GM21390 (cell line): ENCODE data around the gene RAP1A.

Source experiments
- ATAC-seq: cut with Tn5 transposase; IDR thresholded peaks from one replicate; pipeline ENCODE4 v1.9.1; 2021; ENCODE audit not compliant: unreplicated experiment

RAP1A gene

GRCh38 chr1:111619635-111620440 is at the start of gene RAP1A:
TSS of gene RAP1A (plus strand) at chr1:111619789. CDS start at chr1:111691361, 71,572 bp downstream.
- peak; percentile 59 for ATAC-seq

GRCh38 chr1:111569913-111570312 is 49.7 kb upstream of the RAP1A start:
- ATAC-seq: no peak

- peak; percentile 60 for ATAC-seq
Measured at GRCh38 chr1:111570781-111571181, 48.8 kb upstream of the RAP1A start.

DNA sequence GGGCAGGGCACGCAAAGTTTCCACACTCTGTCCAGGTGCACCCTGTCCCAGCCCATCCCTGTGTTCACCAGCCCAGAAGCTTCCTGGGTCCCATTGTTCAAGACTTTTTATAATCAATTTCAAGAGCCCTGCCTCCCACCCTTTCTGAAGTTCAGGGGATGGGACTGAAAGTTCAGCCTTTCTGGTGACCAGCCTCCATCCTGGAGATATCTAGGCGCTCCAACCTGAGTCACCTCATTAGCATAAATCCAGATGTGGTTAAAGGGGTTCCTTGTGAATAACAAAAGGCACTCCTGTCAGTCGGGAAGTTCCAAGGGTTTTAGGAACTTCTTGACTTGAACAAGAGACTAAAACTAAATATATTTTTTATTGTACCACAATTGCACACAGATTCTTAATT is 48.4 kb upstream of the RAP1A start:
- ATAC-seq: no peak

GRCh38 chr1:111571987-111572386 is 47.6 kb upstream of the RAP1A start:
- ATAC-seq: no peak

GRCh38 chr1:111576547-111576946 is 43.0 kb upstream of the RAP1A start:
- no peak for ATAC-seq

DNA sequence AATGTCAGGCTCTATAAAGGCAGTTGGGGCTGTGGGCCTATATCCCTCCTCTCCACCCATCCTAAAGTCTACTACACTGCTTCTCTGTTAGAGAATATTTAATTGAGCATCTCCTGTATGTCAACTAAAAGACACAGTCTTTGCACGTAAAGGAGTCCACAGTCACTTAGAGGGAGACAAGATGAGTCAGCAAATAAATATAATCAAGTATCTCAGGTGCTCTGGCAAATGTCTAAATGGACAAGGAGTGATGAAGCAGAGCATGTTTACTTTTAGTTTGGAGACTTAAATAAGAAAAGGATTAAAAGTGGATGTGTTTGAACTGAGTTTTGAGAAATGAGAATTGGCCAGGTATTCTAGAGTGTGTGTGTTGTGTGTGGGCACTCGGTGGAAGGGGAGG is 41.8 kb upstream of the RAP1A start:
- ATAC-seq: no peak

DNA sequence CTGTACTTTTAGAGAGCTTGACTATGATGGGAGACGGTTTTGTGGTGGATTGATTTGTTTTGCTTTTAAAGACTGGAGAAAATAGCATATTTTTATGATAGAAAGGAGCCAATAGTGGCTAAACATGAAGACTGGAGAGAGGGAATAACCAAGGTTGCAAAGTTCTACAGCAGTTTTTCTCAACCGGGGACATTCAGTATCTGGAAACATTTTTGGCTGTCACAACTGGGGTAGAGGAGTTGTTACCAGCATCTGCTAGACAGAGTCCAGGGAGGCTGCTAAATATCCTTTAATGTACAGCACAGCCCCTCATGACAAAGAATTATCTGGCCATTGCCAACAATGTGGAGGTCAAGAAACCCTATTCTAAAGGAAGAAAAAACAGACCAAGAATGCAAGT is 38.4 kb upstream of the RAP1A start:
- no peak for ATAC-seq

- ATAC-seq: no peak
Measured at GRCh38 chr1:111582016-111582415, 37.6 kb upstream of the RAP1A start.

- no peak for ATAC-seq
Measured at GRCh38 chr1:111582644-111583618, 36.7 kb upstream of the RAP1A start.

DNA sequence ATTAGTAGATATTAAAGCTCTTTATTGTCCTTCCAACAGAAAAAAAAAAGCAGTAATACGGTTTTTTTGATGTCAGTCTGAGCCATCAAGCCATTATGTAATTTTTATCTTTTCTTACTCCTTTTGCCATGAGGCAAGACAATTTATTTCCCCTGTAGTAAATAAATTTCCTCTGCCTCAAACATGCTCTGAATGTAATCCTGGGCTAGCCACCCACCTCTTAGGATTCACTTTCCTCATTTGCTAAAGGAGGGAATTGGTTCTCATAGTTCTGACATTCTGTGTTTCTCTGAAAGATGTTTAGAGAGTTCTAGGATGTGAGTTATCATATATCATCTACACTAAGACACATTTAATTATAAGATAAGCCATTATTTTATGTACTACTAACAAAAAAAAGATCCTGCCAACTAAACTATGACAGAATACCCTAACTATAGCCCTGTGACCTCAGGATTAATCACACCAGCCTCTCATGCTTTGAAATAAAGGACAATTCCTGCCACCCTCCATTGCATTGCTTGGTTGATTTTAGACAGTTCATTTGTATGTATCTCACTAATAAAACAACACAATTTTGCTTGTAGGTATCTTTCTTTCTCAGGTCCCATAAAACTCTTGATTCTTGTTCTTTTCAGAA is 34.0 kb upstream of the RAP1A start:
- ATAC-seq: no peak

GRCh38 chr1:111586112-111586511 is 33.5 kb upstream of the RAP1A start:
- ATAC-seq: no peak

DNA sequence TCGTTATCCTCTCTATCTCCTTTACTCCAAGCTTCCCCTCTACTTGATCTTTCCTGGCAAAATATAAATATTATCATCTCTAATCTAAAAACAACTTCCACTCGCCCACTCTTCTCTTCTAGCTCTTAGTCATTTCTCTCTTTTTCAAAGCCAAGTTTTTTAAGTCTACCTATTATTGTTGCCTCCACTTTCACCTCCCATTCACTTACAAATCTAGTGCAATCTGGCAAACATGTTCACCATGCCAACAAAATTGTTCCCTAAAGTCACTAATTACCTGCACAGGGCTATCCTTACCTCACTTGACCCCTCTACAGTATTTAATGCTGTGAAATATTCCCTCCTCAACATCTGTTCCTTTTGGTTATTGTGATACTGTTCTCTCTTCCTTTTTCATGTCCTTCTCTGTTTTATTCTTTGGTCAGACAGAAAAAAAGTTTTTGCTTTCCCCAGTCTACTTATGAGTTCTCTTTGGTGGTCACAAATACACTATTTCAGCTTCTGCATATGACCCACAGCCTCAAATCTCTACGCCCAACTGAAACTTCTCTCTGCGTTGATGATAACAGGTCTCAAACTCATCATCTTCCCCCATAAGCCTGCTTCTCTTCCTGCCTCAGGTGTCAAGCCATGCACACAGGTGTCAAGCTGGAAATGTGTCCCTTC is 31.9 kb upstream of the RAP1A start:
- ATAC-seq: no peak

GRCh38 chr1:111591937-111592336 is 27.7 kb upstream of the RAP1A start:
- ATAC-seq: no peak

GRCh38 chr1:111592389-111593361 is 26.9 kb upstream of the RAP1A start:
- peak; percentile 84 for ATAC-seq

DNA sequence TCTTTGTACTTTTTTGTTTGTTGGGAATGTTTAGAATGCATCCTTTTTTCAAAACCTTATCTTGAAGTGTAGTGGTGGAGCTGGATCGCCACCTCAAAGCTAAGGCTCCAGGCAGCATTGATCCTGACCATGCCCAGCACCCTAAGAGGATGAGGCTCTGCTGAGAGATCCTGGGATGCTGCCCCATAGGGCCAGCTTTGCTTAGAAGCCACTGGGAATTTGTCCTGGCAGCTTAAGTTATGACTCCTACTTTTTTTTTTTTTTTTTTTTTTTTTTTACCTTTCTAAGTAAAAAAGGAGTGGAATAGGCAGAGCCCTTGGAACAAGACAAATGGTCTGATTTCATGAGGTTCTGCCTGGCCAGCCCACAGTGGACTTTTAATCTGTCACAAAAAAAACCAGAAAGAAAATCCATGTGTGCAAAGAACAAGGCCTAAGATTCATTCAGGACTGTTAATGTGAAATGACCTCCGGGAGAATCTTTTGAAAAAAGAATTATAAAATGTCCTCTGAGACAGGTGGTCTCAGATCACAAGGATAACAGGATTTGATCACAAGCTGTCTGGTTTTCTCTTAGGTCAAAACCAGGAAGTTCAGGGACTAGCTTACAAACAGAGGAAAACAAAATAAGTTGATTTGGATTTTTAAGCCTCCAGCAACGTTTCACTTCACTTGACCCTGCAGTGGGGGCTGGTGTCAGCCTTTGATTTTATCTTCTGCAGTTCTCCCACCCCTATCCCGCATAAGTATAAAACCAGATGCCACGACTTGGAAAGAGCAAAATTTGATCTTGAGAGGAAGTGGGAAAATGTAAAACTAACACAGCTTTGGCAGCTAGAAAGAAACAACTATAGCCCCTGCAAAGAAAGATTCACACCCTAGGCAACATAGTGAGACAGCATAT is 25.9 kb upstream of the RAP1A start:
- no peak for ATAC-seq

DNA sequence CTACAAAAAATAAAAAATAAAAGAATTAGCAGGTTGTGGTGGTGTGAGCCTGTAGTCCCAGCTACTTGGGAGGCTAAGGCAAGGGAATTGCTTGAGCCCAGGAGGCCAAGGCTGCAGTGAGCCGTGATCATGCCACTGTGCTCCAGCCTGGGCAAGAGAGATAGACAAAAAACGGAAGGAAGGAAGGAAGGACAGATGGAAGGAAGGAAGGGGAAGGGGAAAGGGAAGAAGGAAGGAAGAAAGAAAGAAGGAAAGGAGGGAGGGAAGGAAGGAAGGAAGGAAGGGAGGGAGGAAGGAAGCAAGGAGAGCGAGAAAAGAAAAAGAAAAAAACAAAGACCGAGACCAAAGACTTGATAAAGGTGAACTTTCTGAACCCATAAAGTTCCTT is 25.3 kb upstream of the RAP1A start:
- ATAC-seq: no peak

DNA sequence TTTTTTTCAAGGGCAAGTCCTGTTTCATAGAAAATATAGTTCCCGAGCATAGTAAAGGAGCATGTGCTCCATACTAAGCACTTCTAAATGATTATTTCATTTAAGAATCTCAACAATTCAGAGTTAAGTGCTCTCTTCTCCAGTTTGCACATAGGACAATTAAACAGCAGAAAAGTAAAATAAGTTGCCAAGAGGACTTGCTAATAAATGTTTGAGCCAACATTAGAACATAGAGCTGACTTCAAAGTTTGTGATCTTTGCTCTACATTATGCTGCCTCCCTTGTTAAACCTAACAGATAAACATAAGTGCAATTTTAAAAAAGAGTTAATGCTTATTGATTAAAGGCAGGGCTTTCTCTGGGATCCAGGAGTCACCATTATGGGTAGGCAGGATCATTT is 23.8 kb upstream of the RAP1A start:
- no peak for ATAC-seq

GRCh38 chr1:111596499-111596898 is 23.1 kb upstream of the RAP1A start:
- no peak for ATAC-seq
